HCT116 (cell line): ENCODE results near the gene TMEM271. TPM values are rescaled to one million over a fixed set of nuclear protein-coding genes. Genes with fewer than 3 reads are reported as not detected.

Experiments used
- ATAC-seq: fragments of 200-7000 bp; cut with Tn5 transposase; 2 replicates; pipeline ENCODE4 v1.9.1; 2020; ENCODE audit warnings: mild to moderate bottlenecking, moderate library complexity
- BruUV-seq: library from RNA; stranded (reverse); fragments of 400-500 nt; replicated peaks from 2 replicates; lab custom pipeline; 2021; lab: Mats Ljungman, UMichigan
- CTCF ChIA-PET: fragments of 300-600 bp; sonication (Branson Sonifier 250); formaldehyde crosslinking; loops from one replicate; lab custom pipeline; 2021; ENCODE audit warnings: antibody characterized with exemption; lab: Charles Lee
- POLR2A ChIA-PET: fragments of 300-600, 350-600 bp; sonication (Branson Sonifier 250); formaldehyde crosslinking; loops from one replicate; lab custom pipeline; 2021; ENCODE audit warnings: antibody characterized with exemption; lab: Charles Lee
- RAD21 ChIA-PET, 2 experiments: fragments of 300-600 bp; sonication (Branson Sonifier 250); formaldehyde crosslinking; loops; one replicate each; lab custom pipeline; 2023; ENCODE audit warnings: low total read pairs in 2 of 2; ENCODE audit not compliant: uncharacterized antibody in 2 of 2, unreplicated experiment in 2 of 2, low non-redundant PET in 1 of 2; lab: Charles Lee
- DNase-seq: peaks from one replicate; pipeline ENCODE4 v3.0.0-alpha.2; 2010; ENCODE audit warnings: low read depth, low spot score
- H2AFZ ChIP-seq: fragments of 200-600 bp; shearing (Covaris generic), sonication (generic); 2 replicates; pipeline ENCODE4 v1.6.1; 2017; ENCODE audit warnings: low read depth, mixed run types, mixed read lengths, antibody characterized with exemption, low read length; ENCODE audit not compliant: poor library complexity, severe bottlenecking
- H3K27ac ChIP-seq: 2 replicates; pipeline ENCODE4 v1.5.1; 2012; ENCODE audit warnings: low read depth, low read length
- H3K27me3 ChIP-seq: fragments of 200-600 bp; sonication (generic); 2 replicates; pipeline ENCODE4 v1.6.1; 2016; ENCODE audit warnings: mixed run types, low read length, mixed read lengths; ENCODE audit not compliant: insufficient read depth
- H3K36me3 ChIP-seq, 2 experiments: fragments of 200-500 bp in 1 of 2; fragments of 200-600 bp in 1 of 2; sonication (Bioruptor generic) in 1 of 2; sonication (generic) in 1 of 2; 2 replicates each; pipeline versions ENCODE4 v1.5.1 to v1.6.1; 2014 to 2016; ENCODE audit warnings: low read length in 2 of 2, inconsistent platforms in 1 of 2, mixed read lengths in 1 of 2, mixed run types in 1 of 2; ENCODE audit not compliant: insufficient read depth in 2 of 2, control insufficient read depth in 1 of 2
- H3K4me1 ChIP-seq, 2 experiments: fragments of 200-600 bp in 1 of 2; sonication (generic) in 1 of 2; 2 replicates each; pipeline versions ENCODE4 v1.5.1 to v1.6.1; 2012 to 2017; ENCODE audit warnings: low read length in 2 of 2, inconsistent platforms in 1 of 2, mild to moderate bottlenecking in 1 of 2, mixed read lengths in 1 of 2, mixed run types in 1 of 2, moderate library complexity in 1 of 2; ENCODE audit not compliant: insufficient read depth in 2 of 2, control insufficient read depth in 1 of 2
- H3K4me2 ChIP-seq: fragments of 200-600 bp; sonication (generic); 2 replicates; pipeline ENCODE4 v1.6.1; 2017; ENCODE audit warnings: mixed run types, low read length, mixed read lengths
- H3K4me3 ChIP-seq, 2 experiments: fragments of 200-600 bp in 1 of 2; sonication (generic) in 1 of 2; replicated peaks in 1 of 2; 2 replicates each; pipeline ENCODE4 v1.5.1; 2011 to 2016; ENCODE audit warnings: low read length in 2 of 2, control low read depth in 1 of 2, low read depth in 1 of 2, mild to moderate bottlenecking in 1 of 2, mixed read lengths in 1 of 2, mixed run types in 1 of 2
- H3K79me2 ChIP-seq: fragments of 200-600 bp; sonication (generic); 2 replicates; pipeline ENCODE4 v1.6.1; 2017; ENCODE audit warnings: mild to moderate bottlenecking, mixed run types, low read length, moderate library complexity, mixed read lengths; ENCODE audit not compliant: insufficient read depth
- H3K9ac ChIP-seq: fragments of 200-600 bp; sonication (generic); 2 replicates; pipeline ENCODE4 v1.6.1; 2016; ENCODE audit warnings: low read length, mixed read lengths
- H3K9me2 ChIP-seq: fragments of 200-600 bp; sonication (generic), shearing (Covaris generic); 2 replicates; pipeline ENCODE4 v1.6.1; 2017; ENCODE audit warnings: mixed run types, mild to moderate bottlenecking, moderate library complexity; ENCODE audit not compliant: insufficient read depth
- H3K9me3 ChIP-seq, 2 experiments: fragments of 200-500 bp in 1 of 2; fragments of 200-600 bp in 1 of 2; sonication (Bioruptor generic) in 1 of 2; sonication (generic) in 1 of 2; 2 replicates each; pipeline ENCODE4 v1.6.1; 2014 to 2017; ENCODE audit warnings: low read length in 2 of 2, mixed read lengths in 2 of 2, inconsistent platforms in 1 of 2, low read depth in 1 of 2, mild to moderate bottlenecking in 1 of 2, mixed run types in 1 of 2, moderate library complexity in 1 of 2; ENCODE audit not compliant: control insufficient read depth in 1 of 2, insufficient read depth in 1 of 2
- H4K20me1 ChIP-seq: fragments of 200-600 bp; sonication (generic), shearing (Covaris generic); 2 replicates; pipeline ENCODE4 v1.6.1; 2017; ENCODE audit warnings: mixed run types, mild to moderate bottlenecking, moderate library complexity; ENCODE audit not compliant: insufficient read depth
- CTCF ChIP-seq, 3 experiments: fragments of 200-600 bp in 1 of 3; sonication (generic) in 1 of 3; IDR thresholded peaks in 2 of 3; conservative IDR thresholded peaks in 1 of 3; 2 replicates each; pipeline ENCODE4 v1.5.1; 2012 to 2017; ENCODE audit warnings: low read depth in 2 of 3, low read length in 2 of 3, antibody characterized with exemption in 1 of 3, borderline replicate concordance in 1 of 3, control low read depth in 1 of 3, mild to moderate bottlenecking in 1 of 3, mixed read lengths in 1 of 3, mixed run types in 1 of 3, moderate library complexity in 1 of 3; ENCODE audit not compliant: insufficient read depth in 1 of 3
- EGR1 ChIP-seq: IDR thresholded peaks from 2 replicates; pipeline ENCODE4 v1.6.1; 2012; ENCODE audit warnings: low read depth
- EZH2 ChIP-seq: fragments of 200-600 bp; sonication (generic); IDR thresholded peaks from 2 replicates; pipeline ENCODE4 v1.6.1; 2017; ENCODE audit warnings: antibody characterized with exemption, mixed run types
- JUND ChIP-seq: IDR thresholded peaks from 2 replicates; pipeline ENCODE4 v1.6.1; 2012
- POLR2AphosphoS5 ChIP-seq: IDR thresholded peaks from 2 replicates; pipeline ENCODE4 v1.6.1; 2011; ENCODE audit warnings: mild to moderate bottlenecking, low read depth, low read length, moderate library complexity
- RAD21 ChIP-seq: IDR thresholded peaks from 2 replicates; pipeline ENCODE4 v1.6.1; 2012; ENCODE audit warnings: low read depth, mild to moderate bottlenecking
- SIN3A ChIP-seq: IDR thresholded peaks from 2 replicates; pipeline ENCODE4 v1.6.1; 2012; ENCODE audit warnings: low read depth
- SRF ChIP-seq: IDR thresholded peaks from 2 replicates; pipeline ENCODE4 v1.6.1; 2012; ENCODE audit warnings: low read depth
- YY1 ChIP-seq: IDR thresholded peaks from 2 replicates; pipeline ENCODE4 v1.6.1; 2011; ENCODE audit warnings: low read length, low read depth, moderate library complexity, mild to moderate bottlenecking; ENCODE audit not compliant: insufficient replicate concordance; ENCODE audit errors: extremely low read depth
- ZBTB33 ChIP-seq: IDR thresholded peaks from 2 replicates; pipeline ENCODE4 v1.6.1; 2011; ENCODE audit warnings: mild to moderate bottlenecking, low read length, moderate library complexity; ENCODE audit not compliant: insufficient replicate concordance; ENCODE audit errors: extremely low read depth
- ZFX ChIP-seq: fragments of 450-650 bp; IDR thresholded peaks from 2 replicates; pipeline ENCODE4 v1.6.1; 2017
- ZNF274 ChIP-seq: fragments of 200-500 bp; sonication (Bioruptor generic); IDR thresholded peaks from 2 replicates; pipeline ENCODE4 v1.6.1; 2014; ENCODE audit warnings: mild to moderate bottlenecking, low read depth, low read length, inconsistent platforms
- intact Hi-C: fragments of 100-400 bp; cut with micrococcal nuclease; formaldehyde crosslinking; loops from 2 replicates; pipeline ENCODE4 v1.10.0; 2022
- total RNA-seq: library from RNA; stranded (reverse); gene quantifications from one replicate; pipeline ENCODE4 v1.2.1, GENCODE V29; 2021; ENCODE audit not compliant: unreplicated experiment

TMEM271 gene
- total RNA-seq, 1 experiment from 2014 or later = not detected

GRCh38 chr4:576991-577498, 950 bp upstream of the TMEM271 start (continued):
- no peak for TF ChIP-seq JUND

- Histone ChIP-seq H3K36me3 (no peaks in the 10 kb centered on the region), H3K9me2 (no peaks in the 10 kb centered on the region), H3K27me3 (no peaks in the 10 kb centered on the region), H4K20me1 (no peaks in the 10 kb centered on the region), H3K4me3 (no peak overlapping the region), H3K9me3 (peaks cover 0 to 4% of the 10 kb centered on the region in 2 experiments; a peak in 1 of 4 replicates)
- CTCF ChIA-PET = no interaction called here
- intact Hi-C loops = no loop called here
- no TSS peak for BruUV-seq
- no peak for DNase-seq
- POLR2A ChIA-PET = no interaction called here
- TF ChIP-seq YY1 = no peak
- TF ChIP-seq EZH2 = no peak
- TF ChIP-seq CTCF (IDR thresholded peaks at IDR 0.05 in 2 of 3, conservative IDR thresholded peaks at IDR 0.05 in 1 of 3; ENCODE audit: borderline replicate concordance in 1 of 3, insufficient read depth in 1 of 3, low read depth in 2 of 3, low read length in 2 of 3) = no peak
- TF ChIP-seq POLR2AphosphoS5 = no peak
- TF ChIP-seq ZNF274 = no peak
- no peak for TF ChIP-seq EGR1
- TF ChIP-seq SRF = no peak
- TF ChIP-seq ZBTB33 = no peak
- no peak for TF ChIP-seq ZFX
- TF ChIP-seq RAD21 = no peak
- TF ChIP-seq SIN3A = no peak
- TF ChIP-seq, all 23 proteins: peak for 0
- no peaks in the 10 kb centered on the region for H3K4me1 ChIP-seq
- H3K27ac ChIP-seq = no peak overlapping the region
- no peak for ATAC-seq
- H2AFZ ChIP-seq = no peak overlapping the region
- H3K9ac ChIP-seq = no peak overlapping the region
- H3K4me2 ChIP-seq = no peak overlapping the region
- RAD21 ChIA-PET = no interaction called here
- H3K79me2 ChIP-seq = no peaks in the 10 kb centered on the region
These were observed 584 bp downstream of the TMEM271 start for GRCh38 chr4:575281-576141.
